Spinal cord (tissue), 10 donors: ENCODE data around the gene LRRC61. TPM values are rescaled to one million over a fixed set of nuclear protein-coding genes. Genes with fewer than 3 reads are reported as not detected.

ENCODE experiments used
- DNase-seq, 6 donors: peaks; one replicate each; pipeline versions ENCODE4 v3.0.0 to v3.0.0-alpha.2; 2013 to 2015; ENCODE audit warnings: low spot score in 6 of 6, low read depth in 4 of 6
- H3K27ac ChIP-seq: one replicate; pipeline ENCODE4 v1.5.1; 2013; ENCODE audit warnings: low read depth, low read length, control low read depth
- H3K27me3 ChIP-seq: one replicate; pipeline ENCODE4 v1.6.1; 2013; ENCODE audit warnings: low read length; ENCODE audit not compliant: control insufficient read depth, insufficient read depth
- H3K36me3 ChIP-seq: one replicate; pipeline ENCODE4 v1.6.1; 2013; ENCODE audit warnings: low read length; ENCODE audit not compliant: control insufficient read depth, insufficient read depth
- H3K4me1 ChIP-seq: one replicate; pipeline ENCODE4 v1.6.1; 2013; ENCODE audit warnings: low read length; ENCODE audit not compliant: control insufficient read depth, insufficient read depth
- H3K4me3 ChIP-seq: one replicate; pipeline ENCODE4 v1.5.1; 2013; ENCODE audit warnings: low read depth, low read length, control low read depth
- H3K9me3 ChIP-seq: one replicate; pipeline ENCODE4 v1.6.1; 2013; ENCODE audit warnings: low read length; ENCODE audit not compliant: control insufficient read depth, insufficient read depth
- WGBS: methylation state at CpG from one replicate; pipeline ENCODE4 v1.1.5; 2013; ENCODE audit warnings: missing lambda C conversion rate; ENCODE audit not compliant: insufficient coverage; 5-methylcytosine and 5-hydroxymethylcytosine counted together
- polyA plus RNA-seq, 2 donors: library from polyadenylated mRNA; unstranded; fragments of 120-200 nt; gene quantifications; one replicate each; pipeline ENCODE4 v1.2.1, GENCODE V29; 2013; ENCODE audit not compliant: insufficient read length in 2 of 2
- total RNA-seq, 2 donors: library from RNA; depleted of rRNA in 1 of 2; stranded (reverse); fragments of 120-200 nt in 1 of 2; fragments of >200 nt in 1 of 2; gene quantifications; one replicate each; pipeline versions ENCODE4 v1.2.3 to v1.2.4, GENCODE V29; 2013 to 2014
- donor health status: healthy.

LRRC61 gene
- total and polyA plus RNA-seq, 4 donors, result 8.1 to 38.6 (median 23.5) TPM

- no peaks in the 10 kb centered on the region for H3K9me3 ChIP-seq
- H3K27me3 ChIP-seq, result no peaks in the 10 kb centered on the region
- peaks cover 40% of the 10 kb centered on the region for H3K4me1 ChIP-seq
- H3K4me3 ChIP-seq, result peak overlapping the region; percentile 90
- peak overlapping the region; percentile 89 for H3K27ac ChIP-seq
- 8% methylated on average over 2 of the region's 8 CpGs for WGBS
- peaks cover 29% of the 10 kb centered on the region for H3K36me3 ChIP-seq
- no peak for DNase-seq
These were observed 44.5 kb downstream of the LRRC61 start for GRCh38 chr7:150367677-150368095.

GRCh38 chr7:150368096-150368883 is 45.1 kb downstream of the LRRC61 start, which contains the start of gene REPIN1:
TSS of gene REPIN1 (plus strand) at chr7:150368822. CDS start at chr7:150369712, 890 bp downstream.
- Histone ChIP-seq H3K36me3 (peaks cover 35% of the 10 kb centered on the region), H3K4me3 (peak within 1 kb of the TSS; percentile 90), H3K9me3 (no peaks in the 10 kb centered on the region), H3K4me1 (peaks cover 46% of the 10 kb centered on the region), H3K27ac (peak within 1 kb of the TSS; percentile 94), H3K27me3 (no peaks in the 10 kb centered on the region)
- under 1% methylated on average over 85 of the region's 85 CpGs for WGBS
- DNase-seq, result peak in 5 of 6 donors; percentile 75 to 96 (median 88)

GRCh38 chr7:150368884-150369747 is 46.0 kb downstream of the LRRC61 start:
- no peaks in the 10 kb centered on the region for H3K9me3 ChIP-seq
- H3K36me3 ChIP-seq, result peaks cover 43% of the 10 kb centered on the region
- under 1% methylated on average over 56 of the region's 58 CpGs for WGBS
- DNase-seq, result peak in 2 of 6 donors; percentile 77 to 87
- peak overlapping the region; percentile 94 for H3K27ac ChIP-seq
- H3K4me1 ChIP-seq, result peaks cover 51% of the 10 kb centered on the region
- H3K4me3 ChIP-seq, result peak overlapping the region; percentile 90
- H3K27me3 ChIP-seq, result no peaks in the 10 kb centered on the region

- H3K9me3 ChIP-seq, result no peaks in the 10 kb centered on the region
- 42% methylated on average over 15 of the region's 23 CpGs for WGBS
- H3K27me3 ChIP-seq, result no peaks in the 10 kb centered on the region
- peaks cover 51% of the 10 kb centered on the region for H3K4me1 ChIP-seq
- peak overlapping the region; percentile 94 for H3K27ac ChIP-seq
- no peak for DNase-seq
- peaks cover 50% of the 10 kb centered on the region for H3K36me3 ChIP-seq
- H3K4me3 ChIP-seq, result peak overlapping the region; percentile 90
These were observed 46.8 kb downstream of the LRRC61 start for GRCh38 chr7:150369748-150370501.

DNA sequence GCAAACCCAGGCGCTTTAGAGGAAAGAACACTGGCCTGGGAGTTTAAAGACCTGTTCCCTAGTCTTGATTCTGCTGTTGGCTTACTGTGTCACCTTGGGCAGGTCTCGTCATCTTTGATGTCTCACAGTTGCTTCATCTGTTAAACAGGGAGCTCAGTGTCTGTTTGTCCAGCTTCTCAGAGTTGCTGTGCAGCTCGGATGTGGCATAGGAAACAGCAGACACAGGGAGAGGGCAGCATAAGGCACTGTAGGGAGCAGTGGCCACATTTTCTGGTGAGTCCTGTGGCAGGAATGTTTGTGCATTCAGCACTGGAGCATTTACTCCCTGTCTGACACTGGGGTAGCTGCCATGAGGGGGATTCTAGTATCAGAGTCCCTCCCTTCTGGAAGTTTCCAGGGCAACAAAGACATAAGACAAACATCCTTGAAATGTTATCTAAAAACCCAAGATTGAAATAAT is 47.5 kb downstream of the LRRC61 start:
- no peak for DNase-seq
- Histone ChIP-seq H3K36me3 (peaks cover 51% of the 10 kb centered on the region), H3K27ac (peak overlapping the region; percentile 11), H3K4me1 (peaks cover 51% of the 10 kb centered on the region), H3K4me3 (peak overlapping the region; percentile 90), H3K27me3 (no peaks in the 10 kb centered on the region), H3K9me3 (no peaks in the 10 kb centered on the region)
- WGBS, result 66% methylated on average over 3 of the region's 3 CpGs

- Histone ChIP-seq H3K9me3 (no peaks in the 10 kb centered on the region), H3K4me1 (peaks cover 52% of the 10 kb centered on the region), H3K27ac (peak overlapping the region; percentile 1), H3K27me3 (no peaks in the 10 kb centered on the region), H3K36me3 (peaks cover 54% of the 10 kb centered on the region), H3K4me3 (no peak overlapping the region)
- 91% methylated on average over 48 of the region's 48 CpGs for WGBS
- DNase-seq, result no peak
These were observed 48.2 kb downstream of the LRRC61 start for GRCh38 chr7:150371131-150371995.

GRCh38 chr7:150371996-150372270 is 48.8 kb downstream of the LRRC61 start:
- no peak for DNase-seq
- Histone ChIP-seq H3K9me3 (no peaks in the 10 kb centered on the region), H3K27me3 (no peaks in the 10 kb centered on the region), H3K36me3 (peaks cover 57% of the 10 kb centered on the region), H3K27ac (no peak overlapping the region), H3K4me1 (peaks cover 57% of the 10 kb centered on the region), H3K4me3 (no peak overlapping the region)
- 95% methylated on average over 22 of the region's 30 CpGs for WGBS

DNA sequence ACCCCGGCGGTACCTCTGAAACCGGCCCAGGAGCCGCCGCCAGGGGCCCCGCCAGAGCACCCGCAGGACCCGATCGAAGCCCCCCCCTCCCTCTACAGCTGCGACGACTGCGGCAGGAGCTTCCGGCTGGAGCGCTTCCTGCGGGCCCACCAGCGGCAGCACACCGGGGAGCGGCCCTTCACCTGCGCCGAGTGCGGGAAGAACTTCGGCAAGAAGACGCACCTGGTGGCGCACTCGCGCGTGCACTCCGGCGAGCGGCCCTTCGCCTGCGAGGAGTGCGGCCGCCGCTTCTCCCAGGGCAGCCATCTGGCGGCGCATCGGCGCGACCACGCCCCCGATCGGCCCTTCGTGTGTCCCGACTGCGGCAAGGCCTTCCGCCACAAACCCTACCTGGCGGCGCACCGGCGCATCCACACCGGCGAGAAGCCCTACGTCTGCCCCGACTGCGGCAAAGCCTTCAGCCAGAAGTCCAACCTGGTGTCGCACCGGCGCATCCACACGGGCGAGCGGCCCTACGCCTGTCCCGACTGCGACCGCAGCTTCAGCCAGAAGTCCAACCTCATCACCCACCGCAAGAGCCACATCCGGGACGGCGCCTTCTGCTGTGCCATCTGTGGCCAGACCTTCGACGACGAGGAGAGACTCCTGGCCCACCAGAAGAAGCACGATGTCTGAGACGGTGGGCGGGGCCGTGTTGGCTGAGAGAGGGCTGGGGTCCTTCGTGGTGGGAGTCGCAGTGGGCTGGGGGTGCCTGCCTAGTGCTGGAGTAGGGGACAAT is 49.3 kb downstream of the LRRC61 start:
- Histone ChIP-seq H3K27me3 (no peaks in the 10 kb centered on the region), H3K4me1 (peaks cover 57% of the 10 kb centered on the region), H3K36me3 (peaks cover 57% of the 10 kb centered on the region), H3K27ac (no peak overlapping the region), H3K9me3 (no peaks in the 10 kb centered on the region), H3K4me3 (no peak overlapping the region)
- 78% methylated on average over 78 of the region's 79 CpGs for WGBS
- DNase-seq, result no peak
